COLO668 (cell line): ENCODE measurements around the gene ADAM11.
A peak's percentile ranks its signal among the peaks of the same experiment; 100 is the strongest.
"Not testable (repeated sequence)": the region's sequence is repeated elsewhere in the genome, so short reads cannot be mapped to it uniquely, and the experiment has no call there.

Experiments used
- DNase-seq: peaks from one replicate; lab custom pipeline; 2025; ENCODE audit not compliant: unreplicated experiment; lab: John Stamatoyannopoulos, UW

Gene ADAM11

DNA sequence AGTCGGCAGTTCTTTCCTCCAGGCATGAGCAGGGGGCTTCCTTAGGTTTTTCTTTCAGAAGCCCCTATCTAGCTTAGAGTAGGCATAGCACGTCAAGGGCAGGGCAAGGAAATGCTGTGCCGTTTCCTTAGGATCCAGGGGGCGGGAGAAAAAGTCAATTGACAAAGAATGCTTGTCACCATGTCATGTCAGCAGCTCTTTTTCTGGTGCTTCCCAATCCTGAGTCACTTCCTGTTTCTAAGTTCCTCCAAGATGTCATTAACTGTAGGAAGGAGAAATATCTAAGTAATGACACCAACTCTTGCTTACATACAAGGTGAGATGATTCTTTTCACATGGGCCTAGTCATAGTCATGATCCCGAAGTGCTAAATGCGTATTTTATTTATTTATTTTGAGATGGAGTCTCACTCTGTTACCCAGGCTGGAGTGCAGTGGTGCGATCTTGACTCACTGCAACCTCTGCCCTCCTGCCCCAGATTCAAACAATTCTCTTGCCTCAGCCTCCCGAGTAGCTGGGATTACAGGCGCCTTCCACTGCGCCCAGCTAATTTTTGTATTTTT lies 36.1 kb downstream of the ADAM11 start:
- no peak for DNase-seq

GRCh38 chr17:44795421-44795820 lies 36.6 kb downstream of the ADAM11 start:
- DNase-seq: no peak

- no peak for DNase-seq
Measured at GRCh38 chr17:44795928-44796327, 37.1 kb downstream of the ADAM11 start.

GRCh38 chr17:44796731-44797130 lies 37.9 kb downstream of the ADAM11 start:
- DNase-seq: no peak

GRCh38 chr17:44797802-44798201 lies 39.0 kb downstream of the ADAM11 start:
- DNase-seq: no peak

DNA sequence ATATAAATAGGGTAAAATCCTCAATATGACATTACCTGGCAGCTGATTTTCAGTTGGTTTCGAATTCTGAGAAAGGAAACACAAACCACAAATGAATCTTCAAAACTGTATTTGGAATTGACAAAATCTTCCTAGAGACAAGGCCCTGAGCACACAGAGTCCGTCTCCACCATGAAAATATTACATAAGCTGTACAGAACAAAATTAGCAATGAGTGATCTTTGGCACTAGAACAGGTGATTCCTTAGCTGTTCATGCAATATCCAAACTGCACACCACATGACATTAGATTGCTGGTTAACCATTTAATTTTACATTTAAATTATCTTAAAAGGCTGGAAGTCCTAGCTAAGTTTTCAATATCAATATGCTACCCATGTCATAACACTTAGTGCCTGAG lies 39.6 kb downstream of the ADAM11 start:
- no peak for DNase-seq

GRCh38 chr17:44801880-44802279 lies 43.1 kb downstream of the ADAM11 start:
- DNase-seq: no peak

- no peak for DNase-seq
Measured at GRCh38 chr17:44804302-44805089, 45.7 kb downstream of the ADAM11 start.

GRCh38 chr17:44807093-44807816 lies 48.5 kb downstream of the ADAM11 start:
- DNase-seq: no peak

DNA sequence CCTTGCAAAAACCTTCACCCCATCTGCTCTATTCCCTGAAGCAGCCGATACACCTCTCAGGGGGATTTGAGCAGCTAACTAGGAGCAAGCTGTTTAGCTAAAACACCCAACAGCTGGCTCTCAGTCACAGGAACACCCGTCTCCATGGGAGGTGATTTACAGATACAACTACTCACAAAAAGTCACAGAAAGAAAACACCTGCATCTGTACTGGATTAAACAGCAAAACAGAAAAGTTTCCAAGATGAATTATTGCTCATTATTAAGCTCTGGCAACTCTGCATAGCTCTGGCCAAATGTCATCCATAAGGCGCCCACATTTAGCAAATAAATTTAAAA lies 49.0 kb downstream of the ADAM11 start:
- no peak for DNase-seq

GRCh38 chr17:44808156-44808555 lies 49.4 kb downstream of the ADAM11 start:
- no peak for DNase-seq

- not testable (repeated sequence) for DNase-seq
Measured at GRCh38 chr17:44808656-44809388, 50.0 kb downstream of the ADAM11 start.

- no peak for DNase-seq
Measured at GRCh38 chr17:44812263-44812662, 53.5 kb downstream of the ADAM11 start.

GRCh38 chr17:44818508-44818907 lies 59.7 kb downstream of the ADAM11 start:
- DNase-seq: not testable (repeated sequence)

- DNase-seq: peak; percentile 1
Measured at GRCh38 chr17:44820631-44821212, 61.9 kb downstream of the ADAM11 start.

DNA sequence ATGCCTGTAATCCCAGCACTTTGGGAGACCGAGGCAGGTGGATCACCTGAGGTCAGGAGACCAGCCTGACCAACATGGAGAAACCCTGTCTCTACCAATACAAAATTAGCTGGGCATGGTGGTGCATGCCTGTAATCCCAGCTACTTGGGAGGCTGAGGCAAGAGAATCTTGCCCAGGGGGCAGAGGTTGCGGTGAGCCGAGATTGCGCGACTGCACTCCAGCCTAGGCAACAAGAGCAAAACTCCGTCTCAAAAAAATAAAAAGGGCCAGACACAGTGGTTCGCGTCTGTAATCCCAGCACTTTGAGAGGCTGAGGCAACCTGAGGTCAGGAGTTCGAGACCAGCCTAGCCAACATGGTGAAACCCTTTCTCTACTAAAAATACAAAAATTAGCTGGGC lies 66.4 kb downstream of the ADAM11 start:
- not testable (repeated sequence) for DNase-seq

GRCh38 chr17:44826123-44826790 lies 67.5 kb downstream of the ADAM11 start:
- DNase-seq: no peak

DNA sequence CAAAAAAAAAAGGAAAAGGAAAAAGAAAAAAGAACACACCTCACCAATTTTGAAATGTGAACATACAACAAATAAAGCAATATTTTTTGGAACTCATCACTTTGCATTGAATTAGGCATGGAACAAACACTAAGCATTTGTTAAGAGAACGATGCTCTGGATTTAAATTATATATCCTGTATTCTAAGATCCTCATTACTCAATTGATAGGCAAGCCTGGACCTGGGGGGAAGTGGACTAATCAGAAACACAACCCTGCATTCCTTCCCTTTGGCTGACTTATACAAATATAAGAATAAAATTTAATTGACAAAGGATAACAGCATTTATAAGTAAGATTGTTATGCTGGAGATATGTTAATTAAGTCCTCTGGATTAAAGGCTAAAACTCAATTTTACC lies 69.1 kb downstream of the ADAM11 start:
- DNase-seq: no peak

DNA sequence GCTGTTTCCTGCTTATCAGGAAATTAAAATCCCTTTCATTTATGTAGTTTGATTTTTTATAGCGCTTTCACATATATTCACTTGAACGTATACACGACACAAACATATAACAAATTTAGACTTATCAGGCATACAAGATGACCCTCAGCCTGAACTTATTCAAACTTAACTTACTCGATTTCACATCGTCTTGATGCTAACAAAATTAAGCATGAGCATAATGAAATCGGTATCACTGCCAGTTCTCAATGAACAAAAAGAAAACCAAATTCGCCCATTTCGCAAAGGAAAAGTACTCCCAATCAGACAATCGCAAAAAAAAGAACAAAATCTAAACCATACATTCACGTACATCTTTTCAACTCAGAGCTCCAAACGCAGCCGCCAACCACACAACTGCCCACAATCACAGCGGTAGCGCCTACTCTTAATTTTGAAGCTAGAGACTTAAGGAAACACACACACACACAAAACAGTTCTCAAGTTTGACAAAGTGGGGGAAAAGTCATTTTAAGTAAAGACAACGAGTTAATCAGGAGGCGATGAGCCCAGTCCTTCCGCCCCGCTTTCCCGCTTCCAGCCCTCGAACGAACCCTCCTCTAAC lies 70.2 kb downstream of the ADAM11 start:
- no peak for DNase-seq
